ENCODE measurements around the gene SALL1.

SALL1 gene

GRCh38 chr16:51165043-51165442 lies 14.0 kb upstream of the SALL1 start:
- no peaks in the 10 kb centered on the region for H3K27me3 ChIP-seq (ENCODE audit: control insufficient read depth, low read length)
- H3K4me1 ChIP-seq (ENCODE audit: control insufficient read depth, low read length): no peaks in the 10 kb centered on the region
- H3K36me3 ChIP-seq (ENCODE audit: control insufficient read depth, low read length): no peaks in the 10 kb centered on the region
- H3K4me3 ChIP-seq (ENCODE audit: low read length): no peak overlapping the region
- H4K20me1 ChIP-seq (ENCODE audit: control insufficient read depth, insufficient read depth, low read depth, low read length): no peaks in the 10 kb centered on the region
- no peaks in the 10 kb centered on the region for H3K9me2 ChIP-seq (replicated peaks; ENCODE audit: control insufficient read depth, low read length)
- TF ChIP-seq CTCF (IDR thresholded peaks at IDR 0.05; ENCODE audit: low read depth, low read length, poor library complexity, severe bottlenecking) (no peak), EZH2phosphoT487 (IDR thresholded peaks at IDR 0.05; ENCODE audit: borderline replicate concordance, low read length) (no peak)
- H3F3A ChIP-seq (ENCODE audit: control insufficient read depth, insufficient read depth): no peaks in the 10 kb centered on the region
- no peaks in the 10 kb centered on the region for H3K9me3 ChIP-seq (ENCODE audit: control insufficient read depth, insufficient read depth, low read length)
- H3K79me2 ChIP-seq (ENCODE audit: control insufficient read depth, low read length): no peaks in the 10 kb centered on the region
- no peak overlapping the region for H3K4me2 ChIP-seq (ENCODE audit: low read length)
- H3K27ac ChIP-seq (ENCODE audit: low read depth, low read length): no peak overlapping the region

DNA sequence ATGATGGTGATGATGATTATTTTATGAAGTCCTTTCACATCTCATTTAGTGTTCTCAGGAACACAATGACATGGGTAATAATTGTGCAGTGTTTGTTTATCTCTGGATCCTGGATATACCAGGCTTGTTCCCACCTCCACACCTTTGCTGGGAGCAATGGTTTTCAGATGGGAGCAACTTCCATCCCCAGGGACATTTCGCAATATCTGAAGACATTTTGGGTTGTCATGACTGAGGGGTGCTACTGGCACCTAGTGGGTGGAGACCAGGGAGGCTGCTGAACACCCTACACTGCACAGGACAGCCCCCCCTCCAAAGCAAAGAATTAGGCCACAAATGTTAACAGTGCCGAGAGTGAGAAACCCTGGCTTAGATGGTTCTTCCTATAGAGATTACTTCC lies 13.5 kb upstream of the SALL1 start:
- H3K27ac ChIP-seq (ENCODE audit: low read depth, low read length): no peak overlapping the region
- no peaks in the 10 kb centered on the region for H3K27me3 ChIP-seq (ENCODE audit: control insufficient read depth, low read length)
- no peaks in the 10 kb centered on the region for H4K20me1 ChIP-seq (ENCODE audit: control insufficient read depth, insufficient read depth, low read depth, low read length)
- H3K36me3 ChIP-seq (ENCODE audit: control insufficient read depth, low read length): no peaks in the 10 kb centered on the region
- no peak overlapping the region for H3K4me2 ChIP-seq (ENCODE audit: low read length)
- no peaks in the 10 kb centered on the region for H3K9me3 ChIP-seq (ENCODE audit: control insufficient read depth, insufficient read depth, low read length)
- H3K9me2 ChIP-seq (replicated peaks; ENCODE audit: control insufficient read depth, low read length): no peaks in the 10 kb centered on the region
- no peaks in the 10 kb centered on the region for H3K79me2 ChIP-seq (ENCODE audit: control insufficient read depth, low read length)
- no peak overlapping the region for H3K4me3 ChIP-seq (ENCODE audit: low read length)
- no peak for TF ChIP-seq CTCF (IDR thresholded peaks at IDR 0.05; ENCODE audit: low read depth, low read length, poor library complexity, severe bottlenecking)
- no peak for TF ChIP-seq EZH2phosphoT487 (IDR thresholded peaks at IDR 0.05; ENCODE audit: borderline replicate concordance, low read length)
- H3K4me1 ChIP-seq (ENCODE audit: control insufficient read depth, low read length): no peaks in the 10 kb centered on the region
- H3F3A ChIP-seq (ENCODE audit: control insufficient read depth, insufficient read depth): no peaks in the 10 kb centered on the region

DNA sequence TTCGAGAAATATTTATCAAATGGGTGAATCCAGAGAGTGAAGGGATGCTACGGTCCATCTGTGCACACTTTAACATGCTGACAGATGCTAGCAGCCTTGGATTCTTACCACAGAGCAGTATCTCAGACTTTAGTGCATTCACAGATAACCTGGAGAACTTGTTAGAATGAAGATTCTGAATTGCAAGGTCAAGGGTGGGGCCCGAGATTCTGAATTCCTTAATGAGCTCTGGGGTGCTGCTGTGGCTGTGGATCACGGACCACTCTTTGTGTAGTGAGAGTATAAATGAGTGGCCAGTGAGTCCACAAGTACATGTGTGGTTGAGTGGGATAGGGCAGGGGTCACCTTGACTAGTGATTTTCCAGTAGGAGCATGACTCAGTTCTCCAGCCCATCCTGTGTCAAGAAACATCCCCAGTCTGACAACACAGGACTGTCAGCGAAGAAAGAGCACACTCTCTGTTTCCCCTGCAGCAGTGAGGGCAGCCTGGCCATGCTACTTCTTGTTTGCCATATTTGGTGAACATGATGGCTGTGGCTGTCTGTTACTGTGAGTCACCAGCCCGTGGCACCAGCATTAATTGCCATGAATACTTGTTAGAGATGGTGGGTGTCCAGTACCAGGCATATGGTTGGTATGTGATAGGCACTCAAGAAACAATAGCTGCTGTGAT lies 13.0 kb upstream of the SALL1 start:
- H3K27ac ChIP-seq (ENCODE audit: low read depth, low read length): no peak overlapping the region
- H3K79me2 ChIP-seq (ENCODE audit: control insufficient read depth, low read length): no peaks in the 10 kb centered on the region
- no peaks in the 10 kb centered on the region for H3F3A ChIP-seq (ENCODE audit: control insufficient read depth, insufficient read depth)
- H3K36me3 ChIP-seq (ENCODE audit: control insufficient read depth, low read length): no peaks in the 10 kb centered on the region
- no peaks in the 10 kb centered on the region for H3K27me3 ChIP-seq (ENCODE audit: control insufficient read depth, low read length)
- no peaks in the 10 kb centered on the region for H4K20me1 ChIP-seq (ENCODE audit: control insufficient read depth, insufficient read depth, low read depth, low read length)
- no peaks in the 10 kb centered on the region for H3K9me2 ChIP-seq (replicated peaks; ENCODE audit: control insufficient read depth, low read length)
- TF ChIP-seq CTCF (IDR thresholded peaks at IDR 0.05; ENCODE audit: low read depth, low read length, poor library complexity, severe bottlenecking) (no peak), EZH2phosphoT487 (IDR thresholded peaks at IDR 0.05; ENCODE audit: borderline replicate concordance, low read length) (no peak)
- no peak overlapping the region for H3K4me3 ChIP-seq (ENCODE audit: low read length)
- no peak overlapping the region for H3K4me2 ChIP-seq (ENCODE audit: low read length)
- no peaks in the 10 kb centered on the region for H3K4me1 ChIP-seq (ENCODE audit: control insufficient read depth, low read length)
- no peaks in the 10 kb centered on the region for H3K9me3 ChIP-seq (ENCODE audit: control insufficient read depth, insufficient read depth, low read length)
